Liver (tissue), 9 donors: Measurements from ENCODE around the gene HS1BP3. TPM values are rescaled to one million over a fixed set of nuclear protein-coding genes. Genes with fewer than 3 reads are reported as not detected.

Experiments
- DNase-seq: peaks from one replicate; pipeline ENCODE4 v3.0.0-alpha.2; 2017; ENCODE audit warnings: low spot score
- H3K27ac ChIP-seq, 2 donors: one replicate each; pipeline ENCODE4 v1.7.0; 2013; ENCODE audit warnings: inconsistent platforms in 2 of 2, low read length in 2 of 2, control low read depth in 1 of 2, low read depth in 1 of 2, mild to moderate bottlenecking in 1 of 2
- H3K27me3 ChIP-seq, 4 donors: one replicate each; pipeline versions ENCODE4 v1.6.1 to v1.7.0; 2013; ENCODE audit warnings: low read length in 3 of 4, inconsistent platforms in 1 of 4, mild to moderate bottlenecking in 1 of 4, moderate library complexity in 1 of 4; ENCODE audit not compliant: control insufficient read depth in 4 of 4, insufficient read depth in 4 of 4
- H3K36me3 ChIP-seq, 4 donors: one replicate each; pipeline versions ENCODE4 v1.6.1 to v1.7.0; 2013; ENCODE audit warnings: low read length in 3 of 4, mild to moderate bottlenecking in 3 of 4, low read depth in 1 of 4, moderate library complexity in 1 of 4; ENCODE audit not compliant: control insufficient read depth in 4 of 4, insufficient read depth in 3 of 4
- H3K4me1 ChIP-seq, 4 donors: one replicate each; pipeline versions ENCODE4 v1.6.1 to v1.7.0; 2013; ENCODE audit warnings: low read length in 3 of 4, mild to moderate bottlenecking in 3 of 4, moderate library complexity in 1 of 4; ENCODE audit not compliant: control insufficient read depth in 4 of 4, insufficient read depth in 4 of 4
- H3K4me3 ChIP-seq, 3 donors: one replicate each; pipeline versions ENCODE4 v1.6.1 to v1.7.0; 2013; ENCODE audit warnings: low read length in 3 of 3, control low read depth in 1 of 3, low read depth in 1 of 3, mild to moderate bottlenecking in 1 of 3
- H3K9ac ChIP-seq, 2 donors: one replicate each; pipeline ENCODE4 v1.7.0; 2013; ENCODE audit warnings: low read length in 2 of 2, mild to moderate bottlenecking in 2 of 2, moderate library complexity in 2 of 2, control low read depth in 1 of 2, low read depth in 1 of 2
- H3K9me3 ChIP-seq, 4 donors: one replicate each; pipeline versions ENCODE4 v1.6.1 to v1.7.0; 2013; ENCODE audit warnings: low read length in 3 of 4; ENCODE audit not compliant: control insufficient read depth in 4 of 4
- ATF3 ChIP-seq: IDR thresholded peaks from 2 replicates; pipeline ENCODE4 v1.6.1; 2016; ENCODE audit warnings: antibody characterized with exemption
- EGR1 ChIP-seq, 2 donors: IDR thresholded peaks; 2 replicates each; pipeline ENCODE4 v1.6.1; 2016 to 2018; ENCODE audit warnings: antibody characterized with exemption in 2 of 2, low read depth in 2 of 2
- JUND ChIP-seq, 2 donors: IDR thresholded peaks; 2 replicates each; pipeline ENCODE4 v1.6.1; 2016; ENCODE audit warnings: antibody characterized with exemption in 2 of 2
- MAX ChIP-seq: IDR thresholded peaks from 2 replicates; pipeline ENCODE4 v1.6.1; 2016; ENCODE audit warnings: antibody characterized with exemption
- RXRA ChIP-seq, 2 donors: IDR thresholded peaks; 2 replicates each; pipeline ENCODE4 v1.6.1; 2017 to 2018; ENCODE audit warnings: antibody characterized with exemption in 2 of 2, mild to moderate bottlenecking in 1 of 2
- SP1 ChIP-seq: IDR thresholded peaks from 2 replicates; pipeline ENCODE4 v1.6.1; 2018; ENCODE audit warnings: antibody characterized with exemption, mild to moderate bottlenecking
- TAF1 ChIP-seq: conservative IDR thresholded peaks from 2 replicates; pipeline ENCODE4 v1.6.1; 2016; ENCODE audit warnings: antibody characterized with exemption, mild to moderate bottlenecking
- YY1 ChIP-seq: IDR thresholded peaks from 2 replicates; pipeline ENCODE4 v1.6.1; 2016; ENCODE audit warnings: antibody characterized with exemption, mild to moderate bottlenecking
- ZBTB33 ChIP-seq: IDR thresholded peaks from 2 replicates; pipeline ENCODE4 v1.6.1; 2016; ENCODE audit warnings: antibody characterized with exemption
- WGBS: extraction: QIAGEN DNeasy Blood & Tissue Kit; methylation state at CpG from one replicate; pipeline ENCODE4 v1.1.7; 2013; 5-methylcytosine and 5-hydroxymethylcytosine counted together
- polyA plus RNA-seq, 2 donors: library from polyadenylated mRNA; stranded (reverse) in 1 of 2; unstranded in 1 of 2; fragments of 200-250 nt in 1 of 2; fragments of >200 nt in 1 of 2; fragmentation: Nextera tagmentation in 1 of 2; extraction: Ambion mirVana in 1 of 2; gene quantifications; one replicate each; pipeline versions ENCODE4 v1.2.1 to v1.2.3, GENCODE V29; 2013 to 2015
- total RNA-seq, 2 donors: library from RNA; depleted of rRNA; stranded (reverse); fragments of >200 nt; gene quantifications; one replicate each; pipeline ENCODE4 v1.2.3, GENCODE V29; 2014
- donor health status: healthy.
- donor health status: healthy.
- donor health status: healthy.
- donor health status: healthy.
- donor health status: healthy.

HS1BP3 gene
- total and polyA plus RNA-seq, 4 donors: 7.7 to 15.4 (median 10.9) TPM

GRCh38 chr2:20669562-20670314, 18.8 kb upstream of the HS1BP3 start:
- Histone ChIP-seq H3K27ac (no peak overlapping the region), H3K36me3 (peaks cover 3% of the 10 kb centered on the region in 4 donors), H3K9ac (no peak overlapping the region), H3K27me3 (no peaks in the 10 kb centered on the region), H3K4me3 (no peak overlapping the region), H3K4me1 (peaks cover 8 to 31% (median 22%) of the 10 kb centered on the region in 4 donors), H3K9me3 (no peaks in the 10 kb centered on the region)
- no peak for DNase-seq
- TF ChIP-seq SP1 (no peak), TAF1 (no peak)
- WGBS: 73% methylated on average over 45 of the region's 45 CpGs

- H3K27ac ChIP-seq: no peak overlapping the region
- DNase-seq: no peak
- no peak for TF ChIP-seq MAX
- no peak for TF ChIP-seq ZBTB33
- TF ChIP-seq TAF1: no peak
- TF ChIP-seq EGR1 (IDR thresholded peaks at IDR 0.05; ENCODE audit: low read depth in 2 of 2): no peak
- TF ChIP-seq JUND (IDR thresholded peaks at IDR 0.05): no peak
- TF ChIP-seq ATF3: no peak
- TF ChIP-seq RXRA (IDR thresholded peaks at IDR 0.05): no peak
- no peak for TF ChIP-seq YY1
- no peaks in the 10 kb centered on the region for H3K9me3 ChIP-seq
- H3K9ac ChIP-seq: no peak overlapping the region
- H3K4me1 ChIP-seq: peaks cover 4 to 31% (median 19%) of the 10 kb centered on the region in 4 donors
- H3K4me3 ChIP-seq: no peak overlapping the region
- 79% methylated on average over 8 of the region's 8 CpGs for WGBS
- H3K36me3 ChIP-seq: peaks cover 3% of the 10 kb centered on the region in 4 donors
- no peaks in the 10 kb centered on the region for H3K27me3 ChIP-seq
Measured at GRCh38 chr2:20668871-20669475, 18.1 kb upstream of the HS1BP3 start.

GRCh38 chr2:20668451-20668850, 17.6 kb upstream of the HS1BP3 start:
- H3K9ac ChIP-seq: peak overlapping the region in 1 of 2 donors; percentile 23
- no peak for TF ChIP-seq TAF1
- no peak overlapping the region for H3K27ac ChIP-seq
- WGBS: 87% methylated on average over 6 of the region's 6 CpGs
- peaks cover 4 to 31% (median 18%) of the 10 kb centered on the region in 4 donors for H3K4me1 ChIP-seq
- H3K4me3 ChIP-seq: peak overlapping the region in 2 of 3 donors; percentile 67 to 82
- H3K27me3 ChIP-seq: no peaks in the 10 kb centered on the region
- no peaks in the 10 kb centered on the region for H3K9me3 ChIP-seq
- H3K36me3 ChIP-seq: peaks cover 3% of the 10 kb centered on the region in 4 donors
- DNase-seq: no peak
